GM19455 (cell line): Measurements from ENCODE around the gene BCL2L11.
"Not testable (repeated sequence)": the region's sequence is repeated elsewhere in the genome, so short reads cannot be mapped to it uniquely, and the experiment has no call there.

Experiments used
- ATAC-seq: cut with Tn5 transposase; IDR thresholded peaks from one replicate; pipeline ENCODE4 v1.9.1; 2021; ENCODE audit not compliant: unreplicated experiment

BCL2L11 gene

DNA sequence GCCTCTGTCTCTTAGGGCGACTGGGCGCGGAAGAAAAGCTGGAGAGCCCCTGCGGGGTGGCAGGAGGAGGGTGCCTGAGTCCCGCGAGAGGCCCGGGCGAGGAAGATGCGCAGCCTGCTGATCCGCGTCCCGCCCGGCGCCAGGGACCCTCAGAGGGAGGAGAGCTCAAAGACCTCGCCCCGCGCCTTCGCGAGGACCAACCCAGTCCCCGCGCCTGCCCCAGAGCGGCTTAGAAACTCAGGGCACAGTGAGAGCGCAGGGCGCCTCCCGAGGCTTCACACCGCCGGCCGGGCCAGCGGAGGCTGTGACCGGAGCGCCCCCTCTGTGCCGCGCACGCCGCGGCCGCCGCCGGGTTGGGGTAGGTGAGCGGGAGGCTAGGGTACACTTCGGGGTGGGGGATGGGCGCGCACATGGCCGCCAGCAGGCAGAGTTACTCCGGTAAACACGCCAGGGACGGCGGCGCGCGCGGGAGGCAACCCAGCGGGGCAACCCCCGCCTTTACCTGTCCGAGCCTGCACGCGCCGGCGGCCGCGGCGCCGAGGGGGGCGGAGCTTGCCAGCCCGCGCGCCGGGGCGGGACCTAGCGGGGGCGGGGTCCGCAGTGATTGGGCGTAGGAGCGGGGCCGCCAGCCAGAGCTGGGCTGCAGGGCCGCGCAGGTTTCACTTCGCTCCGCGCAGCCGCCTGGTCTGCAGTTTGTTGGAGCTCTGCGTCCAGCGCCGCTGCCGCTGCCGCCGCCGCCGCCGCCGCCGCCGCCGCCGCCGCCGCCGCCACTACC, at the start of gene BCL2L11:
Gene BCL2L11 (plus strand): TSS at position 662 of the 775 bp plus-strand sequence. CDS start 2,832 bp downstream, outside the sequence.
- peak; percentile 52 for ATAC-seq

DNA sequence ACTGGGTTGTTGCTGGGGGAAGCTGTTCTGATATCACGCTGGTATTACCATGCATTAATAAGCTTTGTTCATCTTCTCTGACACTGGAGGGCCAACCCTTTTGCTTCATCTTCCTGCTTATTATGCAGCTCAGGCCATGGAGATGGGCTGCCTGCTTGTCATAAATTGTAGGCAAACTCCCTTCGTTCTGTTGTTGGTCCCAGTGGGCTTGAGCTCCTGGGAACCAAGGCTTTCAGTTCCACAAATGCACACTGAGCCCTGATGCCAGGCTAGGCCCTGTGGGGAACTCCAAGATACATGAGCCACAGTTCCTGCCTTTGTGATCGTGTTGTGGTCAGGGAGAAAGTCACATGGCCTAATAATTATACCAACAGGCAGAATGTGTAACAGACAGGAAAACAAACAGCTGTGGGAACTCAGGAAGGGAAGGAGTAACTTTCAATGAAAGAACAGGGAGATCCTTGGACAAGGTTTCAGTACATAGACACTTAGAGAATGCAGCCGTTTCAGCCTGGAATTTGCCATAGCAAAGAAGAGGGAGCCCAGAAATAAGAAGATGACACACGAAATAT, 49.0 kb upstream of the BCL2L11 start:
- no peak for ATAC-seq

- no peak for ATAC-seq
Measured at GRCh38 chr2:111072220-111072871, 48.4 kb upstream of the BCL2L11 start.

DNA sequence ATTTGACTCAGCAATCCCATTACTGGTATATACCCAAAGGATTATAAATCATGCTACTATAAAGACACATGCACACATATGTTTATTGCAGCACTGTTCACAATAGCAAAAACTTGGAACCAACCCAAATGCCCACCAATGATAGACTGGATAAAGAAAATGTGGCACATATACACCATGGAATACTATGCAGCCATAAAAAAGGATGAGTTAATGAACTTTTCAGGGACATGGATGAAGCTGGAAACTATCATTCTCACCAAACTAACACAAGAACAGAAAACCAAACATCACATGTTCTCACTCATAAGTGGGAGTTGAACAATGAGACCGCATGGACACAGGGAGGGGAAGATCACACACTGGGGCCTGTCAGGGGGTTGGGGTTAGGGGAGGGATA, 38.1 kb upstream of the BCL2L11 start:
- not testable (repeated sequence) for ATAC-seq

GRCh38 chr2:111091811-111092211, 28.9 kb upstream of the BCL2L11 start:
- no peak for ATAC-seq

DNA sequence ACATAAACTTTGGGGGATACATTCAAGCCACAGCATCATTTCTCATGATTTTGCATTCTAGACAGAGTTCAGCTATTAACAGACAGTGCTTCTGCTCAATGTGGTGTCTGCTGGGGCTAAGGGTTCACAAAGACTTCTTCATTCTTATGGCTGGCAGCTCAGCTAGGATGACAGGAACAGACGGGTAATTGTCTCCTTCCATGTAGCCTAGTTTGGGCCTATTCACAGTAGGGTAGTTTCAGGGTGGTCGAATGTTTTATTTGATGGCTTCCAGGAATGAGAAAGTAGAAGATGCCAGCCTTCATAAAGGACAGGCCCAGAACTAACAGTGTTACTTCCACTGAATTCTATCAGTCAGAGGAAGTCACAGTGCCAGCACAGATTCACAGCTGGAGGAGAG, 26.0 kb upstream of the BCL2L11 start:
- ATAC-seq = no peak

- no peak for ATAC-seq
Measured at GRCh38 chr2:111095434-111095833, 25.3 kb upstream of the BCL2L11 start.

DNA sequence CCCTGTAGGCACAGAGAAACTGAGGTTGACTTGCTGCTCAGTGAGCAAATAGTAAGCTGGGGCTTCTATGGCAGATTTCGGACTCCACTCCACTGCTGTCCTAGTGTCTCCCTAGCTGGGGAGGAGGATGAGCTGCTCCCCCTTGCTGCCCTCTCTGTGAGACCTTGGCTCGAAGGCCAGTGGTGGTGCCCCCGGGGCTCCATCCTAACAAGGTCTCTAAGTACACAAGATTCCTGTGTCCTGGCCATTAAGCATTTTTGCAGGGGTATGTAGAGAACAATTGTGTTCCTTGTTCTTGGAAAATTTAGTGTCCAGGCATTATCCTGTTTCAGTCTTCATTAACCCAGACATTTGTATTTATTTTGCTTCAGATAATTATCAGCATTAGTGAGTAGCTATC, 21.3 kb upstream of the BCL2L11 start:
- ATAC-seq = no peak

GRCh38 chr2:111100087-111100764, 20.5 kb upstream of the BCL2L11 start:
- ATAC-seq = peak; percentile 31

GRCh38 chr2:111100765-111101162, 19.9 kb upstream of the BCL2L11 start:
- ATAC-seq = peak; percentile 88

DNA sequence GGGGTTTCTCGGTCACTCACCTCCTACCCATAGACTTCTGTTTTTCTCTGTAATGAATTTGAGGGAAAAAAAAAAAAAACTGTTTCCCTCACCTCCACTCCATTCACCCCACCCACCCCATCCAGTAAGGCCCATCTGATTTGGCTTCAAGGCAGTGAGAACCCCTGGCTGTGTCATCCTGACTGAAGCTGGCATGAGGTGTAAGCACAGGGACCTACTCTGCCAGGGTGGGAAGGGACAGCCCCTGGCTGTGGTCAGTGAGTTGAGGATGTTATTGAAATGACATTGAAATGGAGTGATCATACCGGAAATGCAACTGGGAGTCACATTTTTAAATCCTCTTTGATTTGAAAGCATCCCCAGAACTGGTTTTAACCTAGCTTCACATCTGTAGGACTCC, 19.1 kb upstream of the BCL2L11 start:
- no peak for ATAC-seq

DNA sequence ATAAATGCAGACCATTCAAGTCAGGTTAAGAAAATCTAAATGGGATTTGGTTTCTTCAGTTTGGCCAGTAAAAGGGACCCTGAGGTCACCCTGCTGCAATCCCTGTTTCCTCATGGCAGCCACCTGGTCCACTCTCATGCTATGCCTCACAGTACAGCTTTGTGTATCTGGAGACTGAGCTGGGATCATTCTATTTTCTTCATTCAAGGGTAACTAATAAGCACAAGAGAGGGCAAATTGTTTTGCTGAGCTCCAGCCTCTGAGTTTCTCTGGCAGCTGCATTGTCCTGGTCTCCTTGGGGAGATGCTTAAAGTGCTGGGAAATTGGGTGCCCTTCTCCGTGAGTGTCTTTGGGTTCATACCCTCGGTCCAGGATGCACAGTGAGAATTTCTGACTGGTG, 18.5 kb upstream of the BCL2L11 start:
- no peak for ATAC-seq

DNA sequence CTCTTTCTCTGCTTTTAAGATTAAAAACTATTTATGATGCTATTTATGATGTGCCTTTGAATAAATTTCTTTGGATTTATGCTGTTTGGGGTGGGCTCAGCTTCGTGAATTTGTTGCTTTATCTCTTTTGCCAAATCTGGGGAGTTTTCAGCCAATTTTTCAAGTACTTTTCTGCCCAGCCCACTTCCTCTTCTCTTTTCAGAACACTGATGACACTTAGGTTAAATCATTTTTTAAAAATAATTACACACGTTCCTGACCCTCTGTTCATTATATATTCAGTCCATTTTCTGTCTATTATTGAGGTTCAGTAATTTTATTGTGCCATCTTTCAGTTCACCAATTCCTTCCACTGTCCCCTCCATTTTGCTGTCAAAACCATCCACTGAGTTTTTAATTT, 14.8 kb upstream of the BCL2L11 start:
- no peak for ATAC-seq

- no peak for ATAC-seq
Measured at GRCh38 chr2:111106706-111107105, 14.0 kb upstream of the BCL2L11 start.

- ATAC-seq = no peak
Measured at GRCh38 chr2:111108745-111109271, 11.9 kb upstream of the BCL2L11 start.

DNA sequence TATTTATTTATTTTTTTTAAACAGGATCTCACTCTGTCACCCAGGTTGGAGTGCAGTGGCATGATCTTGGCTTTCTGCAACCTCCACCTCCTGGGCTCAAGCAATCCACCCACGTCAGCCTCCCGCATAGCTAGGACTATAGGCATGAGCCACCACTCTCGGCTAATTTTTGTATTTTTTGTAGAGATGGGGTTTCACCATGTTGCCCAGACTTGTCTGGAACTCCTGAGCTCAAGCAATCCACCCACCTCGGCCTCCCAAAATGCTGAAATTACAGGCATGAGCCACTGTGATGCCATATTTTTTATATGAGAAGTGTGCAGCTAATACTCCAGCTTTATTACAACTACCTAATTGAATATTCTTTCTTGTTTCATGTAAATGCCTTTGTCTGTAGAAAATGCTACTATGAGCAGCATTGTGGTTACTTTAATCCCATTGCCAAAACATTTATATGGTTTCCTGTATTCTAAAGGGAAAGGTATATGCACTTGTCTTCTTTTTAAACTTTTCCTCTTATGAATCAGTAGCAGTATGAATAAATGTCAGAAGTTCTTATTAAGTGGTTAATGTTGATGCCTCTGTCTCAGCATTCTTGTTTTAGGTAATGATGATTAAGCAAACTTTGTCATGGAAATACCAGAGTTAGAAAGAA, 9.5 kb upstream of the BCL2L11 start:
- no peak for ATAC-seq

DNA sequence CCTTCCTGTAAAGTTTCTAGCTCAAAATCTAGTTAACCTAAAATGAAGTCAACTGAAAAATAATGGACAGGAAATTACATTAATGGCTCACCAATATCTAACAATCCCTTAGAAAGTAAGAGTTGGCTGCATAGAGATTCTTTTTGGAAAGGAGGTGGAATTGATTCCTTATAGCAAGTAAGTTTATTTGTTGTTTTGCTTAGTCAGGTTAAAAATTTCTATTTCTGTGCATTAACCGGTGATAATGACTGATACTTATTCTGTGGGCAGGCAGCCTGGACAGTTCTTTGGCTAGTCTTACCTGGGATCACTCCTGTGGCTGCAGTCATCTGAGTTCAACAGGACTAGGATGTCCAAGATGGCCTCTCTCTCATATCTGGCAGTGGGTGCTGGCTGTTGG, 6.9 kb upstream of the BCL2L11 start:
- ATAC-seq = no peak

GRCh38 chr2:111116011-111116746, 4.5 kb upstream of the BCL2L11 start:
- ATAC-seq = no peak

DNA sequence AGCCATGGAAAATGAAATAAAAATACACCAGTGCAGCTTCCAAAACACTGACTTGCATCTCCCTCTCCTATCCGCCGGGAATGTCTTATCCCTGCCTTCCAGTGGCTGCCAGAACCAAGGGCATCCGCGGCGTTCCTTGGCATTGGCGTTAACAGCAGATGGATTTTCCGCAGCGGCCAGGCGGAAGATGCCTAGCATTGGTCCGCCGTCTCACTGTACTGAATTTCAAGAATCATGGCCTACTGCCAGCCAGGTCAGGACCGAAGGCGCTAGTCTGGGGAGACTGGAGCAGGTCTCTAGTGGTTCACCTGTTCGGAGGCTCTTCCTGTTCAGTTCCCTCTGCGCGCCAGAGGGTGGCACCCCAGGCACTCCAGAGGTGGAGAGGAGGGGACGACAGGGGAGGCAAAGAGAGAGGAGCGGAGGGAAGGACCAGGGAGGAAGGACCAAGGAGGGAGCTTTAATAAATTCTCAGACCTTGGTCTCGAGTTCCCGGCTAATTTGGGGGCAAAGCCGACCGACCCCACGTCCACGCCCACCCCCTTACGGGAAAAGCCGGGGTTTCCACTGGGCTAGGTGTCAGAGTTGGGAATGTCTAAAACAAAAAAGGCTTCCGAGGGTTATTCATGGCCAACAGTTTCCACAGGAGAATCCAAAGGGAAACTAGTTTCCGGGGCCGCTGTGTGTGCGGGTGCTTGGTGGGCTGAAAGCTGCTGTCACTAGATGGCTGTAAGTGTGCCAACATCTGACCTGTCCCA, 3.7 kb upstream of the BCL2L11 start:
- ATAC-seq = no peak
